Nucleus accumbens (tissue), 56 donors: ENCODE data around the gene CEP170B.
"Not testable (repeated sequence)": the region's sequence is repeated elsewhere in the genome, so short reads cannot be mapped to it uniquely, and the experiment has no call there.

Experiments
- DNase-seq, 56 donors: peaks; one replicate each; lab custom pipeline; 2025; lab: John Stamatoyannopoulos, UW

Gene CEP170B

GRCh38 chr14:104939666-104940410, 74.8 kb downstream of the CEP170B start:
- DNase-seq, result no peak

- no peak for DNase-seq
Observed at GRCh38 chr14:104940526-104941150, 75.6 kb downstream of the CEP170B start.

- DNase-seq, result no peak
Observed at GRCh38 chr14:104941508-104942365, 76.7 kb downstream of the CEP170B start.

GRCh38 chr14:104942586-104942985, 77.5 kb downstream of the CEP170B start:
- DNase-seq, result no peak

GRCh38 chr14:104943216-104944015, 78.3 kb downstream of the CEP170B start:
- DNase-seq, result not testable (repeated sequence)

GRCh38 chr14:104944016-104944308, 78.9 kb downstream of the CEP170B start:
- not testable (repeated sequence) for DNase-seq

- DNase-seq, result not testable (repeated sequence)
Observed at GRCh38 chr14:104944436-104945205, 79.6 kb downstream of the CEP170B start.

GRCh38 chr14:104945266-104945665, 80.2 kb downstream of the CEP170B start:
- DNase-seq, result not testable (repeated sequence)
